Spleen (tissue), 7 donors: ENCODE data around the gene TAOK3.

ENCODE experiments used
- POLR2A ChIP-seq, 3 donors: fragments of 450-650 bp; IDR thresholded peaks; one replicate each; pipeline ENCODE4 v1.5.1; 2017; ENCODE audit warnings: antibody characterized with exemption in 3 of 3, mild to moderate bottlenecking in 1 of 3
- TF ChIP-seq, protein P1 (sequence below), 11 experiments: fragments of 200-600 bp in 7 of 11; fragments of 450-650 bp in 4 of 11; sonication (generic) in 4 of 11; IDR thresholded peaks in 8 of 11; conservative IDR thresholded peaks in 3 of 11; 1 replicate in 7 of 11; 2 replicates in 4 of 11; pipeline versions ENCODE4 v1.4.0 to v1.8.0; 2016 to 2021; ENCODE audit warnings: antibody characterized with exemption in 11 of 11, inconsistent platforms in 4 of 11, mild to moderate bottlenecking in 1 of 11
- donor health status: DM: no; HTN: no; CAD: no; lungs with moderate emphysema.
- donor health status: DM: no; HTN: no; CAD: no.
- donor health status: DM: no; HTN: no; CAD: no.

DNA sequence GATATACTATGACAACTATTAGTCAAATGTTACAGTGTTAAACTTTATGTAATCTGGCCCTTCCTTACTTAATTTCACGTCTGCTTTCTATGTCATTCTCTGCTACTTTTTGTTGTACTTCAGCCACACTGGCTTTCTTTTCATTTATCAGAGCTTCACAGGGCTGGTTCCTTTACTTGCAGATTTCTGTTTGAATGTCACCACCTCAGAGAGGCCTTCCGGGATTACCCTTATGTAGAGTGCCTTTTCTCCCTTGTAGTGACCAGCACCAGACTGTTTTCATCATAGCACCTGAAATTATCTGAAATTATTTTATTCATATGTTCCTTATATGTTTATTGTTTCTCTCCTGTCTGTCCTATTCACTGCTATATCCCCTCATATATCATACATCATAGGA lies 75.4 kb downstream of the TAOK3 start:
- TF ChIP-seq, protein P1, sequence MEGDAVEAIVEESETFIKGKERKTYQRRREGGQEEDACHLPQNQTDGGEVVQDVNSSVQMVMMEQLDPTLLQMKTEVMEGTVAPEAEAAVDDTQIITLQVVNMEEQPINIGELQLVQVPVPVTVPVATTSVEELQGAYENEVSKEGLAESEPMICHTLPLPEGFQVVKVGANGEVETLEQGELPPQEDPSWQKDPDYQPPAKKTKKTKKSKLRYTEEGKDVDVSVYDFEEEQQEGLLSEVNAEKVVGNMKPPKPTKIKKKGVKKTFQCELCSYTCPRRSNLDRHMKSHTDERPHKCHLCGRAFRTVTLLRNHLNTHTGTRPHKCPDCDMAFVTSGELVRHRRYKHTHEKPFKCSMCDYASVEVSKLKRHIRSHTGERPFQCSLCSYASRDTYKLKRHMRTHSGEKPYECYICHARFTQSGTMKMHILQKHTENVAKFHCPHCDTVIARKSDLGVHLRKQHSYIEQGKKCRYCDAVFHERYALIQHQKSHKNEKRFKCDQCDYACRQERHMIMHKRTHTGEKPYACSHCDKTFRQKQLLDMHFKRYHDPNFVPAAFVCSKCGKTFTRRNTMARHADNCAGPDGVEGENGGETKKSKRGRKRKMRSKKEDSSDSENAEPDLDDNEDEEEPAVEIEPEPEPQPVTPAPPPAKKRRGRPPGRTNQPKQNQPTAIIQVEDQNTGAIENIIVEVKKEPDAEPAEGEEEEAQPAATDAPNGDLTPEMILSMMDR (IDR thresholded peaks at IDR 0.05 in 8 of 11, conservative IDR thresholded peaks at IDR 0.05 in 3 of 11), result no peak
- TF ChIP-seq POLR2A (IDR thresholded peaks at IDR 0.05), result no peak
